Neural crest cell (in vitro differentiated cells): ENCODE measurements around the gene TMEM40. TPM values are rescaled to one million over a fixed set of nuclear protein-coding genes. Genes with fewer than 3 reads are reported as not detected.
A peak's percentile ranks its signal among the peaks of the same experiment; 100 is the strongest.

Source experiments
- DNase-seq: peaks from one replicate; pipeline ENCODE4 v3.0.0; 2021; ENCODE audit warnings: low read depth, mixed read lengths, low spot score
- H3K27ac Mint-ChIP-seq: one replicate; pipeline ENCODE4 v1.8.0; 2021; ENCODE audit warnings: mild to moderate bottlenecking, mixed read lengths; ENCODE audit not compliant: unreplicated experiment
- H3K27me3 Mint-ChIP-seq: 2 replicates; pipeline ENCODE4 v1.8.0; 2021; ENCODE audit warnings: low read depth, mild to moderate bottlenecking, mixed read lengths
- H3K36me3 Mint-ChIP-seq: 2 replicates; pipeline ENCODE4 v1.8.0; 2021; ENCODE audit warnings: low read depth, mild to moderate bottlenecking, mixed read lengths
- H3K4me1 Mint-ChIP-seq: 2 replicates; pipeline ENCODE4 v1.8.0; 2021; ENCODE audit warnings: mixed read lengths
- H3K4me3 Mint-ChIP-seq: one replicate; pipeline ENCODE4 v1.8.0; 2021; ENCODE audit warnings: mild to moderate bottlenecking, mixed read lengths
- H3K9me3 Mint-ChIP-seq: 2 replicates; pipeline ENCODE4 v1.8.0; 2021; ENCODE audit warnings: mixed read lengths
- total RNA-seq: library from RNA; stranded (reverse); gene quantifications from 2 replicates; pipeline ENCODE4 v1.2.1, GENCODE V29; 2021
- TF ChIP-seq, protein P1 (sequence below): fragments of 200-600 bp; sonication (generic); conservative IDR thresholded peaks from 2 replicates; pipeline ENCODE4 v1.5.0; 2021; ENCODE audit warnings: antibody characterized with exemption, mild to moderate bottlenecking

TMEM40 gene
- total RNA-seq, 1 donor from 2014 or later, result not detected

DNA sequence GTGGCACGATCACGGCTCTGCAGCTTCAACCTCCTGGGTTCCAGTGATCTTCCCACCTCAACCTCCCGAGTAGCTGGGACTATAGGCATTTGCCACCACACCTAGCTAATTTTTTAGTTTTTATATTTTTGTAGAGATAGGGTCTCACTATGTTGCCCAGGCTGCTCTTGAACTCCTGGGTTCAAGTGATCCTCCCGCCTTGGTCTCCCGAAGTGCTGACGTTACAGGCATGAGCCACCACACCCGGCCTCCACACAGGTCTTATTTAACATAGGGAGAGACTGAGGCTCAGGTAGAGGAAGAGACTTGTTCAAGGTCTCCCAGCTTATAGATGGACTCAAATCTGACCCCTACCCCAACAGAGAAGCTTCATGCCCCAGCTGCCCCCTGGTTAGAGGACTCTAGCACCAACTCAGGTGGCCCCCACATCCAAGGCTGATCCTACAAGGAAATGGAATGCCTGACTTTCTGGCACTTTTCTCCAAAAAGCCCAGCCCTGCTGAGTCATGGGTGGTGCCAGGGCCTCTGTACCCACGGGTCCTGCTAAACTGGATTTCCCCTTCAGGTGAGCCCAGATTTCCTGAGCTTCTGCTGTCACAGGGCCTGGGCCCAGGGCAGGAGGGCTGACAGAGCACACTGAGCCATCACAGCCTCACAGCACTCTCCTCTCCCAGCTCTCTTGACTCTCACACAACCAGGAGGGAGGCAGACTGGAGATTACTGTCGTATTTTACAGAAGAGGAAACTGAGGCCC lies 5.6 kb downstream of the TMEM40 start:
- Mint-ChIP-seq H3K4me1 (no peaks in the 10 kb centered on the region), H3K4me3 (no peak overlapping the region), H3K36me3 (no peaks in the 10 kb centered on the region), H3K9me3 (no peaks in the 10 kb centered on the region), H3K27ac (no peak overlapping the region), H3K27me3 (no peaks in the 10 kb centered on the region)
- TF ChIP-seq, protein P1, sequence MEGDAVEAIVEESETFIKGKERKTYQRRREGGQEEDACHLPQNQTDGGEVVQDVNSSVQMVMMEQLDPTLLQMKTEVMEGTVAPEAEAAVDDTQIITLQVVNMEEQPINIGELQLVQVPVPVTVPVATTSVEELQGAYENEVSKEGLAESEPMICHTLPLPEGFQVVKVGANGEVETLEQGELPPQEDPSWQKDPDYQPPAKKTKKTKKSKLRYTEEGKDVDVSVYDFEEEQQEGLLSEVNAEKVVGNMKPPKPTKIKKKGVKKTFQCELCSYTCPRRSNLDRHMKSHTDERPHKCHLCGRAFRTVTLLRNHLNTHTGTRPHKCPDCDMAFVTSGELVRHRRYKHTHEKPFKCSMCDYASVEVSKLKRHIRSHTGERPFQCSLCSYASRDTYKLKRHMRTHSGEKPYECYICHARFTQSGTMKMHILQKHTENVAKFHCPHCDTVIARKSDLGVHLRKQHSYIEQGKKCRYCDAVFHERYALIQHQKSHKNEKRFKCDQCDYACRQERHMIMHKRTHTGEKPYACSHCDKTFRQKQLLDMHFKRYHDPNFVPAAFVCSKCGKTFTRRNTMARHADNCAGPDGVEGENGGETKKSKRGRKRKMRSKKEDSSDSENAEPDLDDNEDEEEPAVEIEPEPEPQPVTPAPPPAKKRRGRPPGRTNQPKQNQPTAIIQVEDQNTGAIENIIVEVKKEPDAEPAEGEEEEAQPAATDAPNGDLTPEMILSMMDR, result no peak
- no peak for DNase-seq

DNA sequence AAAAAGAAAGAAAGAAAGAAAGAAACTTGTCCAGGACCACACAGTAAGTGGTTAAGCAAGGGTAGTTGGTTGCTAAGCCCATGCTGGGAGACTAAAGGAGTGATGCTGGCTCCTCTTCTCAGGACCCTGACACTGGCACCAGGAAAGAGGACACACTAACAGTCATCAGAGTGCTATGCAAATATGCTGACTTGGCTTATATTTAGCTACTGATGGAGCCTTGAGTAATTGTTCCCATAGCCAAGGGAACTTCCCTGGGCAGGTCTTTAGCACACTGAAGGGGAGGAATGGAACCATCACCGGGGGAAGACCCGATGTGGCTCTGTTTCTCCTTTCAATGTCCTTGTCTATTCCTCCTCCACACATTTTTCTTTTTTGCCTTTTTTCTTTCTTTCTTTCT lies 6.2 kb downstream of the TMEM40 start:
- no peaks in the 10 kb centered on the region for H3K9me3 Mint-ChIP-seq
- H3K36me3 Mint-ChIP-seq, result no peaks in the 10 kb centered on the region
- H3K4me3 Mint-ChIP-seq, result no peak overlapping the region
- H3K27ac Mint-ChIP-seq, result no peak overlapping the region
- TF ChIP-seq, protein P1, result no peak
- no peaks in the 10 kb centered on the region for H3K4me1 Mint-ChIP-seq
- H3K27me3 Mint-ChIP-seq, result no peaks in the 10 kb centered on the region
- no peak for DNase-seq

DNA sequence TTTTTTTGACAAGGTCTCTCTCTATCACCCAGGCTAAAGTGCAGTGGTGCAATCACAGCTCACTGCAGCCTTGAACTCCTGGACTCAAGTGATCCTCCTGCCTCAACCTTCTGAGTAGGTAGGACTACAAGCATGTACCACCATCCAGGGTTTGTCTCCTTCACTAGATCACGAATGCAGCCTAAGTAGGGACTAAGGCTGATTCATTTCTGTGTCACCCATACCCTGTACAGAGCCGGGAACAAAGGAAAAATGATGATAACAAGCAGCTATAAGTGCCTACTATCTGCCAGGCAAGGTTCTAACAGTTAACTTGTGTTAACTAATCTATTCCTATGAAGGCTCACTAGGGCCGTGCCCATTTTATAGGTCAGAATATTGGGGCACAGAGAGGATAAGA lies 7.0 kb downstream of the TMEM40 start:
- H3K9me3 Mint-ChIP-seq, result no peaks in the 10 kb centered on the region
- no peak for DNase-seq
- no peaks in the 10 kb centered on the region for H3K36me3 Mint-ChIP-seq
- H3K27me3 Mint-ChIP-seq, result no peaks in the 10 kb centered on the region
- no peaks in the 10 kb centered on the region for H3K4me1 Mint-ChIP-seq
- no peak overlapping the region for H3K4me3 Mint-ChIP-seq
- TF ChIP-seq, protein P1, result no peak
- H3K27ac Mint-ChIP-seq, result no peak overlapping the region

- Mint-ChIP-seq H3K4me3 (no peak overlapping the region), H3K9me3 (no peaks in the 10 kb centered on the region), H3K27ac (no peak overlapping the region), H3K4me1 (no peaks in the 10 kb centered on the region), H3K27me3 (no peaks in the 10 kb centered on the region), H3K36me3 (no peaks in the 10 kb centered on the region)
- TF ChIP-seq, protein P1, result no peak
- DNase-seq, result no peak
These were observed 7.5 kb downstream of the TMEM40 start for GRCh38 chr3:12751571-12751970.

GRCh38 chr3:12750658-12751071 lies 8.4 kb downstream of the TMEM40 start:
- H3K27me3 Mint-ChIP-seq, result no peaks in the 10 kb centered on the region
- no peak overlapping the region for H3K4me3 Mint-ChIP-seq
- H3K27ac Mint-ChIP-seq, result peak overlapping the region; percentile 54
- TF ChIP-seq, protein P1, result no peak
- H3K9me3 Mint-ChIP-seq, result no peaks in the 10 kb centered on the region
- H3K4me1 Mint-ChIP-seq, result no peaks in the 10 kb centered on the region
- no peaks in the 10 kb centered on the region for H3K36me3 Mint-ChIP-seq
- DNase-seq, result no peak
